Esophagus squamous epithelium (tissue), 5 donors: ENCODE results near the gene CPLX1. TPM values are rescaled to one million over a fixed set of nuclear protein-coding genes. Genes with fewer than 3 reads are reported as not detected.
A peak's percentile ranks its signal among the peaks of the same experiment; 100 is the strongest.

Experiments
- DNase-seq: peaks from one replicate; lab custom pipeline; 2025; lab: John Stamatoyannopoulos, UW
- H3K27ac ChIP-seq, 4 donors: fragments of 200-600 bp; sonication (generic); one replicate each; pipeline ENCODE4 v1.5.1; 2016 to 2019; ENCODE audit warnings: mild to moderate bottlenecking in 1 of 4
- H3K27me3 ChIP-seq, 4 donors: fragments of 200-600 bp; sonication (generic); 1 replicate in 3 of 4; 2 replicates in 1 of 4; pipeline versions ENCODE4 v1.5.1 to v1.6.0; 2017 to 2021; ENCODE audit warnings: antibody characterized with exemption in 1 of 4
- H3K36me3 ChIP-seq, 3 donors: fragments of 200-600 bp; sonication (generic); one replicate each; pipeline ENCODE4 v1.5.1; 2016 to 2019
- H3K4me1 ChIP-seq, 3 donors: fragments of 200-600 bp; sonication (generic); one replicate each; pipeline ENCODE4 v1.5.1; 2017 to 2019
- H3K4me3 ChIP-seq, 4 donors: fragments of 200-600 bp; sonication (generic); 1 replicate in 3 of 4; 2 replicates in 1 of 4; pipeline ENCODE4 v1.5.1; 2016 to 2019; ENCODE audit warnings: mild to moderate bottlenecking in 2 of 4, moderate library complexity in 1 of 4
- H3K9me3 ChIP-seq, 3 donors: fragments of 200-600 bp; sonication (generic); one replicate each; pipeline ENCODE4 v1.5.1; 2016 to 2019
- POLR2A ChIP-seq, 4 donors: fragments of 450-650 bp; IDR thresholded peaks; one replicate each; pipeline ENCODE4 v1.6.1; 2017; ENCODE audit warnings: antibody characterized with exemption in 4 of 4, mild to moderate bottlenecking in 4 of 4, moderate library complexity in 3 of 4
- WGBS, 2 donors: methylation state at CpG; one replicate each; pipeline ENCODE4 v1.1.5; 2018; 5-methylcytosine and 5-hydroxymethylcytosine counted together
- intact Hi-C: fragments of 100-400 bp; cut with DNase I; formaldehyde crosslinking; loops from one replicate; pipeline ENCODE4 v1.15.0; 2022
- total RNA-seq, 4 donors: library from RNA; depleted of rRNA; stranded (reverse); fragments of >200 nt; gene quantifications; one replicate each; pipeline ENCODE4 v1.1.0, GENCODE V29; 2016
- TF ChIP-seq, protein P1 (sequence below), 6 experiments: fragments of 450-650 bp in 4 of 6; fragments of 200-600 bp in 2 of 6; sonication (generic) in 2 of 6; IDR thresholded peaks; one replicate each; pipeline ENCODE4 v1.5.1; 2016 to 2019; ENCODE audit warnings: antibody characterized with exemption in 6 of 6, mild to moderate bottlenecking in 4 of 6, moderate library complexity in 4 of 6
- donor health status: DM: yes; HTN: yes; CAD: no.

The CPLX1 gene
- under 1 TPM in 2 of 4 donors, not detected in 2; 0.44 to 0.57 TPM for total RNA-seq

DNA sequence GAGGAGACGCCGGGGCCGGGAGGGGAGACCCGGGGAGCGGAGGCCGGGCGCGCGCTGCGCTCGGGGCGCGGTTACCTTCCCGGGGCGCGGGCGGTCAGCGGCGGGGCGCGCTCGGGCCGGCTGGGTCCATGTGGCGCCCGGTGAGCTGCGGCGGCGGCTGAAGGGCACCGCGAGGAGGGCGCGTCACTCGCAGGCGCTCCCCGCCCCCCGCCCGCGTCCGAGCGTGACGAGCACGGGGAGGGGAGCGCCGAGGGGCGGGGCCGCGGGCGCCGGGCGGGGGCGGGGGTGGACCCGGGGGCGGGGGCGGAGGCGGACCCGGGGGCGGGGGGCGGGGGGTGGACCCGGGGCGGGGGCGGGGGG lies at the start of gene CPLX1:
Gene CPLX1 (minus strand): TSS at position 159 of the 360 bp plus-strand sequence. CDS start 1,607 bp downstream, outside the sequence.
- Histone ChIP-seq H3K4me1 (peaks cover 4 to 25% (median 19%) of the 10 kb centered on the region in 3 donors), H3K27me3 (peaks cover 17 to 98% (median 29%) of the 10 kb centered on the region in 4 donors), H3K36me3 (no peaks in the 10 kb centered on the region), H3K4me3 (peak within 1 kb of the TSS; percentile 25 to 62 (median 38)), H3K27ac (no peak within 1 kb of the TSS), H3K9me3 (no peaks in the 10 kb centered on the region)
- intact Hi-C loops, result no loop called here
- DNase-seq, result no peak
- 2% methylated on average over 20 of the region's 61 CpGs; no CpG with 5 or more reads in 1 of the 2 donors for WGBS, 2 donors
- TF ChIP-seq POLR2A (IDR thresholded peaks at IDR 0.05), result no peak
- TF ChIP-seq, protein P1, sequence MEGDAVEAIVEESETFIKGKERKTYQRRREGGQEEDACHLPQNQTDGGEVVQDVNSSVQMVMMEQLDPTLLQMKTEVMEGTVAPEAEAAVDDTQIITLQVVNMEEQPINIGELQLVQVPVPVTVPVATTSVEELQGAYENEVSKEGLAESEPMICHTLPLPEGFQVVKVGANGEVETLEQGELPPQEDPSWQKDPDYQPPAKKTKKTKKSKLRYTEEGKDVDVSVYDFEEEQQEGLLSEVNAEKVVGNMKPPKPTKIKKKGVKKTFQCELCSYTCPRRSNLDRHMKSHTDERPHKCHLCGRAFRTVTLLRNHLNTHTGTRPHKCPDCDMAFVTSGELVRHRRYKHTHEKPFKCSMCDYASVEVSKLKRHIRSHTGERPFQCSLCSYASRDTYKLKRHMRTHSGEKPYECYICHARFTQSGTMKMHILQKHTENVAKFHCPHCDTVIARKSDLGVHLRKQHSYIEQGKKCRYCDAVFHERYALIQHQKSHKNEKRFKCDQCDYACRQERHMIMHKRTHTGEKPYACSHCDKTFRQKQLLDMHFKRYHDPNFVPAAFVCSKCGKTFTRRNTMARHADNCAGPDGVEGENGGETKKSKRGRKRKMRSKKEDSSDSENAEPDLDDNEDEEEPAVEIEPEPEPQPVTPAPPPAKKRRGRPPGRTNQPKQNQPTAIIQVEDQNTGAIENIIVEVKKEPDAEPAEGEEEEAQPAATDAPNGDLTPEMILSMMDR (IDR thresholded peaks at IDR 0.05), result no peak

DNA sequence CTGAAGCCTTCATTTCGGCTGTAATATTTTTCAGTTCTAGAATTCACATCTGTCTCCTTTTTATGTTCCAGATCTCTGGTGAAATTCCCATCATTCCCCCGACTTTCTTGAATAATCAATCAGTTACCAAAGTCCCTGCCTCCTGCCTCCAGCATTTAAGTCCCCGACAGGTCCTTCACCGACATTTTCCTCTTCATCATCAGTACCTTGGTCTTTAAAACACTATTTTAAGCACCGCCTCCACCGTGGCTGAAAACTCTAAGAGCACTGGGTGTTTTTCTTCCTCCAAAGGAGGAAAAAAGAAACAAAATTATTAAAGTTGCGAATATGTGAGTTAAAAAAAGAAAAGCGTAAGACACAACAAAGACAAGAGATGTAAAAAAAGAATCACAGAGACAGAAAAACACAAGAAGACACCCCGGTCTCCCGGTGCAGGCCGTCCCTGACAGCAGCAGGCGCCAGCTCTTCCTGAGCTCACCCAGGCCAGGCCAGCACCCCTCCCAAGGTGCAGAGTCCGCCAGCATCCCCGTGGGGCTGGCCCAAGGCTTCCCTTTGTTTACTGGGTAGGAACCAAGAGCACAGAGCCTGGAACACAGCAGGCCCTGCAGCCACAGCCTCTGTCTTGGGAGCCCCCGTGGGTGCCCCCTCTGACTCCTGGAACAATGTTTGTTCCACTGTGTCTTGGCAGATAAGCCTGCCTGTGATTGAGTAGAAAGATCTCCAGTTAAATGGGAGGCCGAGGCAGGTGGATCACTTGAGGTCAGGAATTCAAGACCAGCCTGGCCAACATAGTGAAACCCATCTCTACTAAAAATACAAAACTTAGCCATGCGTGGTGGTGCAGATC lies 49.3 kb upstream of the CPLX1 start:
- TF ChIP-seq, protein P1 (IDR thresholded peaks at IDR 0.05), result no peak
- no peak for TF ChIP-seq POLR2A (IDR thresholded peaks at IDR 0.05)
- Histone ChIP-seq H3K27ac (no peak overlapping the region), H3K9me3 (no peaks in the 10 kb centered on the region), H3K27me3 (no peaks in the 10 kb centered on the region), H3K4me1 (no peaks in the 10 kb centered on the region), H3K4me3 (no peak overlapping the region), H3K36me3 (peaks cover 18 to 100% (median 47%) of the 10 kb centered on the region in 3 donors)
- intact Hi-C loops, result no loop called here
- 83 to 90% methylated on average over 16 of the region's 17 CpGs for WGBS, 2 donors
- no peak for DNase-seq

DNA sequence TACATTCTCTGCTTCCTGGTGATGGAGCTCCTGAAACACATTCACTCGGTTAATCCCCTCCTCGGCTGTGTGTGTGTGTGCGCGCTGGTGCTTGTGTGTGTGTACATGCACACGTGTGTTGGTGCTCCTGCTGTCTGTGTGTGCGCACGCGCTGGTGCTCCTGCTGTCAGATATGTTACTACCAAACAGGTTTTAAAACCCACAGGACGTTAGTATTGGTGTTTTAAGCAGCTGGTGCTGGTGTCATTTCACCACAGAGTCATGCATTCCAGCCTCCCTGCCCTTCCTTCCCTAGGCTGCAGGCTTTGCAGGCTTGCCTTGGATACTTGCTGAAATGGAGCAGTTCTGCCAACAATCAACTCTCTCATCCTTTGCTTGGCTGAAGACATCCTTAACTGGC lies 48.1 kb upstream of the CPLX1 start:
- 71 to 84% methylated on average over 4 to 9 of the region's 9 CpGs for WGBS, 2 donors
- no peak for TF ChIP-seq POLR2A (IDR thresholded peaks at IDR 0.05)
- TF ChIP-seq, protein P1 (IDR thresholded peaks at IDR 0.05), result no peak
- intact Hi-C loops, result no loop called here

DNA sequence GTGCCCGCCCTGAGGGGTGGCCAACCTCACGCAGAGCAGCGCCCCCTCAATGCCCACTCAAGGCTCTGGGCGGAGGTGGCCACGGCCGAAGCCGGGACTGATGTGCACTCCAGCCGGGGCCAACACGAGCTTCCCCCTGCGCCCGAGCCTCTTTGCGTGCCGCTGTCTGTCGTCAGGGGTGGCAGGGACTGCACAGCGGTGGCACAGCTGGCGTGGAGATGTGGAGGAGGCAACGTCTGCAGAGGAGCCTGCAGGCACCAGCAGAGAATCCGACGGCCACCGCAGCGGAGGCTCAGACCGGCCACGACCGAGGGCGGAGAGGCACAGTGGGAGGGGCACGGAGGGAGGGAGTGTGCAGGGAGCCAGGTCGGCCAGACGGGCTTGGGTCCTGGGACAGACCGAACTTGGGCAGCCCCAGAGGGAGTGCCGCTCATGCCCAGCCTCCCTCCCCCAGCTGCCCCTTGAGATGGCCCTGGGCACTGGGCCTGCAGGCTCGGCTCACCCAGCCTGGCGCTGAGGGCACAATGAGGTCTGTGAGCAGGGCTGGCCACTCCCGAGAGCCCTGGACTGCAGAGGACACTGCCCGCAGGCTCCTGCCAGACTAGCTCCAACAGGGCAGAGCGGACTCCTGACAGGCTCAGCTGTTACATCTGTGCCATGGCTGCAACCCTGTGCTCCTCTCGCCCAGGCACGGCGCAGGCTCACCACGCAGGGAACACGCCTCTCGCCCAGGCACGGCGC lies 46.5 kb upstream of the CPLX1 start:
- Histone ChIP-seq H3K27me3 (no peaks in the 10 kb centered on the region), H3K4me3 (no peak overlapping the region), H3K36me3 (peaks cover 22 to 99% (median 59%) of the 10 kb centered on the region in 3 donors), H3K4me1 (no peaks in the 10 kb centered on the region), H3K9me3 (no peaks in the 10 kb centered on the region), H3K27ac (no peak overlapping the region)
- no peak for DNase-seq
- TF ChIP-seq POLR2A (IDR thresholded peaks at IDR 0.05), result no peak
- TF ChIP-seq, protein P1 (IDR thresholded peaks at IDR 0.05), result no peak
- 97 to 100% methylated on average over 6 to 7 of the region's 43 CpGs for WGBS, 2 donors
- intact Hi-C loops, result no loop called here

More for the DNA sequence above, 48.1 kb upstream of the CPLX1 start:
- Histone ChIP-seq H3K27me3 (no peaks in the 10 kb centered on the region), H3K27ac (no peak overlapping the region), H3K4me1 (no peaks in the 10 kb centered on the region), H3K9me3 (no peaks in the 10 kb centered on the region), H3K36me3 (peaks cover 21 to 99% (median 50%) of the 10 kb centered on the region in 3 donors), H3K4me3 (no peak overlapping the region)
- no peak for DNase-seq
